Measurements from ENCODE around the gene GNAS.

DNA sequence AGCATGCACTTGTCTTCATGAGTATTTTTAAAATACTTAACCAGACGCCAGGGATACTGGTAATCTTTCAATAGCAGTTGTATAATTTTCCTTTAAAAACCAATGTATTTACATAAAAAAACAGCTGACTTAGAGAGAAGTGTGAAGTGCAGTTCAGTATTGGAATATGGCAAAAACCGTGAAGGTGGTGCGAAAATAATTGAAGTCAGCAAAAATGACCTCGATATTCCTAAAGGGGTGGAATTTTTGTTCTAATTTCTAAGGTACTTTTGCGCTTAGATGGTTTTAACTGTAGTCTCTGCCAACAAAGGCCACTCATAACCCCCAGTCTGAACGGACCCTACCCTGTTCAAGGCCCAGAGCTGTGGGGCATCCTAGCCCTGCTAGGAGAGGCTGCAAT lies 27.1 kb upstream of the GNAS start:
- TF ChIP-seq, protein P1, sequence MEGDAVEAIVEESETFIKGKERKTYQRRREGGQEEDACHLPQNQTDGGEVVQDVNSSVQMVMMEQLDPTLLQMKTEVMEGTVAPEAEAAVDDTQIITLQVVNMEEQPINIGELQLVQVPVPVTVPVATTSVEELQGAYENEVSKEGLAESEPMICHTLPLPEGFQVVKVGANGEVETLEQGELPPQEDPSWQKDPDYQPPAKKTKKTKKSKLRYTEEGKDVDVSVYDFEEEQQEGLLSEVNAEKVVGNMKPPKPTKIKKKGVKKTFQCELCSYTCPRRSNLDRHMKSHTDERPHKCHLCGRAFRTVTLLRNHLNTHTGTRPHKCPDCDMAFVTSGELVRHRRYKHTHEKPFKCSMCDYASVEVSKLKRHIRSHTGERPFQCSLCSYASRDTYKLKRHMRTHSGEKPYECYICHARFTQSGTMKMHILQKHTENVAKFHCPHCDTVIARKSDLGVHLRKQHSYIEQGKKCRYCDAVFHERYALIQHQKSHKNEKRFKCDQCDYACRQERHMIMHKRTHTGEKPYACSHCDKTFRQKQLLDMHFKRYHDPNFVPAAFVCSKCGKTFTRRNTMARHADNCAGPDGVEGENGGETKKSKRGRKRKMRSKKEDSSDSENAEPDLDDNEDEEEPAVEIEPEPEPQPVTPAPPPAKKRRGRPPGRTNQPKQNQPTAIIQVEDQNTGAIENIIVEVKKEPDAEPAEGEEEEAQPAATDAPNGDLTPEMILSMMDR (IDR thresholded peaks at IDR 0.05 in 2 of 3, conservative IDR thresholded peaks at IDR 0.05 in 1 of 3; ENCODE audit: control insufficient read depth in 2 of 3, extremely low read depth in 1 of 3, insufficient read depth in 1 of 3, low read depth in 3 of 3, low read length in 3 of 3), result no peak
- no peak for TF ChIP-seq USF2 (IDR thresholded peaks at IDR 0.05; ENCODE audit: borderline replicate concordance, low read depth, low read length)
- no peak for TF ChIP-seq TCF7 (IDR thresholded peaks at IDR 0.05; ENCODE audit: borderline replicate concordance)
- TF ChIP-seq SREBF1 (IDR thresholded peaks at IDR 0.05; ENCODE audit: low read length), result no peak
- TF ChIP-seq PBX3 (IDR thresholded peaks at IDR 0.05; ENCODE audit: insufficient replicate concordance, low read depth, low read length), result no peak
- no peak for TF ChIP-seq CBX3 (IDR thresholded peaks at IDR 0.05; ENCODE audit: borderline replicate concordance, low read depth)
